GM21367 (cell line): ENCODE measurements around the gene NFASC.

Experiments used
- ATAC-seq: cut with Tn5 transposase; IDR thresholded peaks from one replicate; pipeline ENCODE4 v1.9.1; 2021; ENCODE audit not compliant: unreplicated experiment

Gene NFASC

DNA sequence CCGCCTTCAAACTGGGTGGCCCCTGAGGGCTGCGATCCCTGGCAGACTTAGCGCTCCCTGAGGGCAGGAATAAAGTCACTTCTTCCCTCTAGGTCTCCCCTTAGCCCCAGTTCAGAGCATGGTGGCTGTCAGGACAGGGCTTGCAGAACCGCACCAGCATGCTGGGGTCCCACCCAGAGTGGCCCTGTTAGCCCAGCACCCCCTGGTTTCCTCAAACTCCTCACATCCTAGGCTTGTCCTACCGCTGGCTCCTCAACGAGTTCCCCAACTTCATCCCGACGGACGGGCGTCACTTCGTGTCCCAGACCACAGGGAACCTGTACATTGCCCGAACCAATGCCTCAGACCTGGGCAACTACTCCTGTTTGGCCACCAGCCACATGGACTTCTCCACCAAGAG lies 188.2 kb downstream of the NFASC start:
- ATAC-seq, result no peak

DNA sequence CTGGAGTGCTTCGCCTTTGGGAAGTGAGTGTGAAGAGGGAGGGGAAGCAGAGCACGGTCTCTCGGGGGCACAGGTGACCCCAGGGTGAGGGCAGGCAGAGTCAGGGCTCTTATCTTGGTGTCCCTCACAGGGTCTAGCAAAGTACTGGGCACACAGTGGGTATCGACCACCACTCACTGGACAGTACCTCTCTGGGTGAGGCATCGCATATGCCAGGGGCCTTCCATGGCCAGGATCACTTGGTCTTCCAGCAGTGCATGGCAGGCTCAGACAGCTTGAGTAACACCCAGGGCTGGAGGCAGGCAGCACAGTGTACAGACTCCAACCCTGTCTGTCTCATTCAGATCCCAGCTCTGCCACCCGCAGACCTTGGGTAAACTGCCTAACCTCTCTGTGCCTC lies 189.0 kb downstream of the NFASC start:
- no peak for ATAC-seq

DNA sequence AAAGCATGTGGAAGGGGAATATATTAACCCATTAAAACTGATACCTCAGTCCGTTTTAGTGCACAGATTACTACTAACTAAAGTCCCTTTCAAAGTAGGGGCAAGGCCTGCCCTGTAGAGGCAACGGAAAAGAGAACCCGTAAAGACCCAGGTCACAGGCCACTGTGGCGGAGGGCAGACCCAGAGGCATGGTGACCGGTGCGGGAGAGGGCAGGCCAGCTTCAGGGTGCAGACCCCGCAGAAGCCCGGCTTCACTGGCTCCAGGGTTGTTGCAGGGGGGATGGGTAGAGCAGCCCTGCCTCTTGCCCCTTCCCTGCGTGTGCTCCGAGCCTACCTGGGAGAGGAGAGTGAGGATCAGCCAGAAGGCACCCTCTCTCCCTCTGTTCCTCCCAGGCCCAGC lies 190.1 kb downstream of the NFASC start:
- no peak for ATAC-seq

- no peak for ATAC-seq
Observed at GRCh38 chr1:205061227-205061626, 190.6 kb downstream of the NFASC start.

- ATAC-seq, result no peak
Observed at GRCh38 chr1:205061665-205062069, 191.0 kb downstream of the NFASC start.

GRCh38 chr1:205062319-205062718 lies 191.7 kb downstream of the NFASC start:
- ATAC-seq, result no peak

DNA sequence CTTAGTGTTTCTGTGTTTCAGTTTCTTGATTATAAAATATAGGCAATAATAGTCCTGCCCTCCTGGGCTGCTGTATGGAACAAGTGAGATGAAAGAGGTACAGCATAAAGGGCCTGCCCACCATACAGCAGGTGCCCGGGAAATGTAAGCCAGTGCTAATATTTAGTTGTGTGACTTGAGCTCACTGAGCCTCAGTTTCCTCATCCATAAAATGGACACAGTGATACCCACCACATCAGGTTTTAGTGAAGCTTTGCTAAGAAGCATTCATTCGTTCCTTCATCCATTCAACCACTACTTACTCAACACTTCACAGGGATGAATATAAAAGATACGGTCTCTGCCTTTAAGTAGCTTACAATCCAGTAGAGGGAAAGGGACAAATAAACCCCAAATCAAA lies 192.2 kb downstream of the NFASC start:
- ATAC-seq, result no peak

DNA sequence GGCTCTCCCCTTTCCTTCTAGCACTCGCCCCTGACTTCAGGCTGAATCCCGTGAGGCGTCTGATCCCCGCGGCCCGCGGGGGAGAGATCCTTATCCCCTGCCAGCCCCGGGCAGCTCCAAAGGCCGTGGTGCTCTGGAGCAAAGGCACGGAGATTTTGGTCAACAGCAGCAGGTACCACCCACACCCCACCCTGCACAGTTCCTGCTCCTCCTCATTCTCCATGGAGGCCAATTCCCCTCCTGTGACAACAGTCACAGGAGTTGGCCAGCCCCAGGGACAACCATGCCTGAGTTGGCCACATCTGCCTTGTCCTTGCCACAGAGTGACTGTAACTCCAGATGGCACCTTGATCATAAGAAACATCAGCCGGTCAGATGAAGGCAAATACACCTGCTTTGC lies 193.6 kb downstream of the NFASC start:
- ATAC-seq, result no peak

DNA sequence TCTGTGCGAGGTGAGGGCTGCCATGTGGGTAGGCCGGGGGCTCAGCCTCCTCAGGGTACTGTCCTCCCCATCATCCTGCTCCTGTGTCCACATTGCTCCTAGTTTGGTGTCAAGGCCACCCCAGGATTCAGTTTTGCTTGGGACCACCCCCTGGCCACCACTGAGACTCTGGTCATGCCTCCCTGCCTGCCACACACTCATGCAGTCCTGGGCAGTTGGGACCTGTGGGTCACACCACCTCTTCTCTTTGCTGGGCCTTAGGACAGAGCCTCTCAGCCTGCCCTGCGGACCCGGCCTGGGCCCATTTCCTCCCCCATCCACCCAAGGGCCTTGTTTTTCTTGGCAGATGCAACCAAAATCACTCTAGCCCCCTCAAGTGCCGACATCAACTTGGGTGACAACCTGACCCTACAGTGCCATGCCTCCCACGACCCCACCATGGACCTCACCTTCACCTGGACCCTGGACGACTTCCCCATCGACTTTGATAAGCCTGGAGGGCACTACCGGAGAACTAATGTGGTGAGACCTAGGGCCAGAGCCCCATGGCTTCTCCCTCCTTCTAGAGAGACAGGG lies 194.2 kb downstream of the NFASC start:
- no peak for ATAC-seq

- no peak for ATAC-seq
Observed at GRCh38 chr1:205065666-205066065, 195.0 kb downstream of the NFASC start.

- no peak for ATAC-seq
Observed at GRCh38 chr1:205066141-205066818, 195.6 kb downstream of the NFASC start.

DNA sequence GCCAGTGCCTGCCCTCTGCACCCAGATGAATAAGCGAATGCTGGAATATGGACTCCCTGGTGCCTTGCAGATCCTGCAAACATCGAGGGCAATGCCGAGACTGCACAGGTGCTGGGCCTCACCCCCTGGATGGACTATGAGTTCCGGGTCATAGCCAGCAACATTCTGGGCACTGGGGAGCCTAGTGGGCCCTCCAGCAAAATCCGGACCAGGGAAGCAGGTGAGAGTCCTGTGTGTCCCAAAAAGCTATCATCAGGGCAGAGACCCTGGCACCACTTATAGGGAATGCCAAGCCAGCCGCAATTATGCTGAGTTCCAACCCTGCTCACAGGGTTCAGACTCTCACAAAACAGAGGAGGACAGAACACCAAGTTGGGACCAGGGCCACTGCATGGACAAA lies 196.4 kb downstream of the NFASC start:
- no peak for ATAC-seq

DNA sequence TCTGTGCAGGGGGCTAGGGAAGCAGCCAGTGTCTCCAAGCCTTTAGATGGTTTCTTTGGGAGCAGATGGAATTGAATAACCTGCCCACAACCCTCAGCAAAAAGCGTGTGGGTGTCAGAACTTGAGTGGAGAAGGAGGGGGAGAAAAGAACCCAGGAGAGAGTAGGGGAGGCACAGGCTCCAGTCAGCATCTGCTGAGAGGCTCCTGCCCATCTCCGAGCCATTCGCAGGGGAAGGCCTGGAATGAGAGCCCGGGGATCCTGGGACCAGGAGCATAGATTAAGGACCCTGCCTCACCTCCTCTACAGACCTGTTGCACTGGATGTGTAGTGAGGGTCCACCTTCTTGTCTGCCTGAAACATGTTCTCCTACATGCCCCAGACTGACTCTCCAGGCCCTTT lies 197.3 kb downstream of the NFASC start:
- no peak for ATAC-seq

GRCh38 chr1:205068457-205069040 lies 197.9 kb downstream of the NFASC start:
- no peak for ATAC-seq

GRCh38 chr1:205069371-205070125 lies 198.9 kb downstream of the NFASC start:
- no peak for ATAC-seq

DNA sequence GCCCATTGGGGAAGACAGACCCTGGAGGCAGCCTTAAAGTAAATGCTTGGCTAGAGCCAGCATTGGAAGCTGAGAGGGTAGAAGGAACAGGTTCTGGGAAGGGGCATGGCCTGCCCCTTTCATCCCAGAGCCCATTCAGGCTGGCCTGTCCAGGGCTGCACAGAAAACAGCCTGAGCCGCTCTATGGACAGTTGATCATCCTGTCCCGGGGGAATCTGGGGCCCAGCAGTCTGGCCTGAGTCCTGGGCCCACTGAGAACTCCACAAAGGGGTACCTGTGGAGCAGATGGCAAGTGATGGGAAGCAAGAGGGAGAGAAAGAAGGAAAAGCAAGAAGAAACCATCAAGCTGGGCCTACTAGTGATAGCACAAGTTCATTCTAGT lies 200.4 kb downstream of the NFASC start:
- no peak for ATAC-seq

GRCh38 chr1:205071801-205072200 lies 201.1 kb downstream of the NFASC start:
- ATAC-seq, result no peak

DNA sequence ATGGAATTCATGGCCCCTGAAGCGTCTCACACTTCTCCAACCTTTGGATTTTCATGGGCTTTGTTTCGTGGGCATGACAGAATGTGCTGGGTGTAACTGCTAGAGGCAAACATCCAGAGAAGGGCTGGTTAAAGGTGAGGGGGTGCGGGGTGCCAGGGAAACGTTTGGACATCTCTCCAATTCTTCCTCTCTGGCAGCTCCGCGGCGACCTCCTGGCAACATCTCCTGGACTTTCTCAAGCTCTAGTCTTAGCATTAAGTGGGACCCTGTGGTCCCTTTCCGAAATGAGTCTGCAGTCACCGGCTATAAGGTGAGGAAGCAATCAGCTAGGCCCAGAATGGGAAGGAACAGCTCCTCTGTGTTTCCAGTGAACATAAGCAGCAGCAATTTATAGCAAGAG lies 201.6 kb downstream of the NFASC start:
- no peak for ATAC-seq
